ENCODE data around the gene HLA-DOB. TPM values are rescaled to one million over a fixed set of nuclear protein-coding genes. Genes with fewer than 3 reads are reported as not detected.

HLA-DOB gene
- total RNA-seq, 1 donor from 2014 or later = 0.26 TPM

DNA sequence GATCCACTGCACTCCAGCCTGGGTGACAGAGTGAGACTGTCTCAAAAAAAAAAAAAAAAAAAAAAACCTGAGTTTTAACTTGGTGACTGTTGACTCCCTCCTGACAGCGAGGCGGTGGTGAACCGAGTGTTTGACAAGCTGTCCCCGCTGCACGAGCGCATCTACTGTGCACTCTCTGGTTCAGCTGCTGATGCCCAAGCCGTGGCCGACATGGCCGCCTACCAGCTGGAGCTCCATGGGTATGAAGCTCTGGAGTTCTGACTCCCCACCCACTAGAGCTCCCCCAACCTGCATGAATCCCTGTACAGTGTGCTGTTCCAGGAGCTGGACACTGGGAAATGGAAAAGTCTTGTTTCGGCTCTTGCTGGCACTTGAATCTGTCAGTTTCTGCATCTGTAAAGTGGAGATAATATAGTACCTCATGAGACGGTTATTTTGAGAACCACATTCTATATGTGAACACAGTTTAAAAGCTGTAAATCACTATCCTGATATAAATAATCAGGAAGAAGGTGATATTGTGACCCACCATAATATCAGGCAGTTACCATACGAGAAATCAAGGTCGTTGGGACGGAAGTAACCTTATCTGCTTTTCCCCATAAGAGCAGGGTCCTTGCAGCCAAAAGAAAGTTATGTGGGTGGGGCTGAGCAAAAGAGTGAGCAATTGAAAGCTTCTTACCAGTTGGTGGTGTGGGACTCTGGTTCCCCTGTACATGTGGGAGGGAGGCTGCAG, 40.5 kb upstream of the HLA-DOB start:
- Histone ChIP-seq H3K36me3 (ENCODE audit: control insufficient read depth, insufficient read depth, low read length) (no peaks in the 10 kb centered on the region), H3K27me3 (ENCODE audit: control insufficient read depth, insufficient read depth, low read length) (no peaks in the 10 kb centered on the region), H3K4me3 (ENCODE audit: low read depth, low read length) (no peak overlapping the region)
- FAIRE-seq (no peak), DNase-seq (ENCODE audit: low read depth) (no peak)
- TF ChIP-seq, protein P1, sequence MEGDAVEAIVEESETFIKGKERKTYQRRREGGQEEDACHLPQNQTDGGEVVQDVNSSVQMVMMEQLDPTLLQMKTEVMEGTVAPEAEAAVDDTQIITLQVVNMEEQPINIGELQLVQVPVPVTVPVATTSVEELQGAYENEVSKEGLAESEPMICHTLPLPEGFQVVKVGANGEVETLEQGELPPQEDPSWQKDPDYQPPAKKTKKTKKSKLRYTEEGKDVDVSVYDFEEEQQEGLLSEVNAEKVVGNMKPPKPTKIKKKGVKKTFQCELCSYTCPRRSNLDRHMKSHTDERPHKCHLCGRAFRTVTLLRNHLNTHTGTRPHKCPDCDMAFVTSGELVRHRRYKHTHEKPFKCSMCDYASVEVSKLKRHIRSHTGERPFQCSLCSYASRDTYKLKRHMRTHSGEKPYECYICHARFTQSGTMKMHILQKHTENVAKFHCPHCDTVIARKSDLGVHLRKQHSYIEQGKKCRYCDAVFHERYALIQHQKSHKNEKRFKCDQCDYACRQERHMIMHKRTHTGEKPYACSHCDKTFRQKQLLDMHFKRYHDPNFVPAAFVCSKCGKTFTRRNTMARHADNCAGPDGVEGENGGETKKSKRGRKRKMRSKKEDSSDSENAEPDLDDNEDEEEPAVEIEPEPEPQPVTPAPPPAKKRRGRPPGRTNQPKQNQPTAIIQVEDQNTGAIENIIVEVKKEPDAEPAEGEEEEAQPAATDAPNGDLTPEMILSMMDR (IDR thresholded peaks at IDR 0.05; ENCODE audit: insufficient read depth, low read length, severe bottlenecking) = no peak

DNA sequence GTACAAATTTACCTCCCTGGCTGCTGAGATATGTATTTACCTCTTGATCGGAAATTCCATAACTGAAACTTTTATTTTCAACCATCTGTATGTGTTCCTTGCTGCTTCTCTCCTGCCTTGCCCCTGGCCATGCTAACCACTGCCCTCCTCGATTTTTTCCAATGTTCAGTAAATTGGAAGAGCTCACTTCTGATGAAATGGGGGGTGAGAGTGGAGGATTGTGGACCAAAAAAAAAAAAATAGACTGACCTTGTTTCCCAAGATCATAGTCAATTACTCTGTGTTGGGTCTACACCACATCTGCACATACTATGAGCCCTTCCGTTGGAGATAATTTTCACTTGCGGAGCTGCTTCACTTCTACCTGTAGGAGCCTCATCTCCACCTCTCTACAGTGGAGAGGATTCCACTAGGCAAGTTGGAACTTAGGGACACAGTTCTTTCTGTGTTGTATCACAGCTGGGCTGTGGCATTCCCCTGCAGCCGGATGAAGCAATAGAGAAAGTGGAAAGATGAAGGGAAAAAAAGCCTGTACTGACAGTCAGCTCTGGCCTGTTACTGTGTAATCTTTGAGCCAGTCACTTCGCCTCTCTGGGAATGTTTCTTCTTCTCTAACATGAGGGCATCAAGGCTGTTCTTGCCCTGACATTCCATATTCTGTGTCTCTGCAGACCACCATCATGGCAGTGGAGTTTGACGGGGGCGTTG, 38.8 kb upstream of the HLA-DOB start:
- TF ChIP-seq, protein P1 (IDR thresholded peaks at IDR 0.05; ENCODE audit: insufficient read depth, low read length, severe bottlenecking) = no peak
- no peak for DNase-seq (ENCODE audit: low read depth)
- FAIRE-seq = no peak
- Histone ChIP-seq H3K36me3 (ENCODE audit: control insufficient read depth, insufficient read depth, low read length) (peaks cover 6% of the 10 kb centered on the region), H3K27me3 (ENCODE audit: control insufficient read depth, insufficient read depth, low read length) (no peaks in the 10 kb centered on the region), H3K4me3 (ENCODE audit: low read depth, low read length) (no peak overlapping the region)

DNA sequence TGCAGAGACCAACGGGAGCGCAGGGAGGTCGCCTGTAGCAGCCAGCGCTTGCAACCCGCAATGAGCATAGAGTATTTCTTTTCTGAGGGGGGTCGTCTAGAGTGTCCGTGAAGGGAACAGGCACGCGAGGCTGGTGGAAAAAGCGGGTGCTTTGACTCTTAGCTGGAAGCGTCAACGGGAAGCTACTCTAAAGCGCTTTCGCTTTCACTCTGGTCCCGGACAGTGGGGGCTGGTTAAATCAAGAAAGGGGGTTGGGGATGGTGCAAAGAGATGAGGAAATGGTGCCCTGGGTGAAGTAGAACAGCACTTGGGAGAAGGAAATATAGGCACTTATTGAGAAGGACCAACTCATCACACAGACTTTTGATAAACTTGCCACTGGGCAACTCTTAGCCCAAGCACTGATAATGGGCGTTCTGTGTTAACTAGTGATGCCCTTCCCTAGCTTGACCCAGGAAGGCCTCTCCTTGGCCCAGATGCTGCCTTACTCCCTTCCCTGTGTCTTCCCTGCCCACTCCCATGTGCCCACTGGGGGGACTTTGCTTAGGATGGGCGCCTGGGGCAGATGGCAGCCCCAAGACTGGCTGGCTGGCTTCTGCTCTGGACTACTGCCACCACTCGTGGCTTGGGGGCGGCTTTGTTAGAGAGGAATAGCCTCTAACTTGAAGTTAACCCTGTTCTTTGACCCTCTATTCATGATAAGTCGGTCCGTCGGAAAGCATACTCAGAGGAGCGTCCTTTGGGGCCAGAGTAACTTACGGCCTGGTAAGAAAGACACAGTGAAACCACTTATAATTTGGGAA, 37.8 kb upstream of the HLA-DOB start:
- FAIRE-seq (no peak), DNase-seq (ENCODE audit: low read depth) (no peak)
- Histone ChIP-seq H3K27me3 (ENCODE audit: control insufficient read depth, insufficient read depth, low read length) (no peaks in the 10 kb centered on the region), H3K4me3 (ENCODE audit: low read depth, low read length) (peak overlapping the region; percentile 80), H3K36me3 (ENCODE audit: control insufficient read depth, insufficient read depth, low read length) (peaks cover 9% of the 10 kb centered on the region)
- TF ChIP-seq, protein P1 (IDR thresholded peaks at IDR 0.05; ENCODE audit: insufficient read depth, low read length, severe bottlenecking) = no peak

DNA sequence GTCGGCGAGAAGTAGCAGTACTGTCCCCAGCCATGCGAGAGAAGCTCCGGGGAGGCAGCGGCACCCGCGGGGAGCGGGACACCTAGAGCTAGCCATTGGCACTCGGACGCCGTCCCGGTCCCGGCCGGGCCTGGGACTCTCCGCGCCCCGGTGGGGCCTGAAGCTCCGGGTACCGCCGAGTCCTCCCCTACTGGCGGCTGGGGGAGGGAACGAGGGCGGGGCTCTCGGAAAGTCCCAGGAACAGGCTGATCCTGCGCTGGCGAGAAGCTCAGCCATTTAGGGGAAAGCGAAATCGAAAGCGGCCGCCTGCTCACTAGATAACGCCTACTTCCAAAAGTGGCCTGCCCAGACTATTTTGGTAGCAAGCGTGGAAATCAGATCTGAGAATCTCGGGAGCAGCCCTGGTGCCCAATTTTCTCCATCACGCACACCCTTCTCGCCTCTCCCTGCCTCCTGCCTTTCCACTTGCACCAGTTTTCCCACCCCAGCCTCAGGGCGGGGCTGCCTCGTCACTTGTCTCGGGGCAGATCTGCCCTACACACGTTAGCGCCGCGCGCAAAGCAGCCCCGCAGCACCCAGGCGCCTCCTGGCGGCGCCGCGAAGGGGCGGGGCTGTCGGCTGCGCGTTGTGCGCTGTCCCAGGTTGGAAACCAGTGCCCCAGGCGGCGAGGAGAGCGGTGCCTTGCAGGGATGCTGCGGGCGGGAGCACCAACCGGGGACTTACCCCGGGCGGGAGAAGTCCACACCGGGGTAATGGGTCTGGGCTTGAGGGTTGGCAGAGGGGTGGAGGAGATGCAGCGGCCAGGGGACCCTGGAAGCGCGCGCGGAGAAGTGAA, 37.0 kb upstream of the HLA-DOB start, which contains the start of the genes PSMB9 and TAP1:
TSS of gene PSMB9 (plus strand) at position 652 of the 835 bp plus-strand sequence. CDS start at position 690, 38 bp downstream.
TSS of gene TAP1 (minus strand) at position 164 of the 835 bp plus-strand sequence. CDS start at position 96, 68 bp downstream.
- DNase-seq (ENCODE audit: low read depth) (peak; percentile 85), FAIRE-seq (no peak)
- Histone ChIP-seq H3K27me3 (ENCODE audit: control insufficient read depth, insufficient read depth, low read length) (no peaks in the 10 kb centered on the region), H3K4me3 (ENCODE audit: low read depth, low read length) (peak within 1 kb of the TSS; percentile 80), H3K36me3 (ENCODE audit: control insufficient read depth, insufficient read depth, low read length) (peaks cover 10% of the 10 kb centered on the region)
- TF ChIP-seq, protein P1 (IDR thresholded peaks at IDR 0.05; ENCODE audit: insufficient read depth, low read length, severe bottlenecking) = peak; percentile 95
